Glutamatergic neuron (in vitro differentiated cells): ENCODE data around the gene KRTAP10-4. TPM values are rescaled to one million over a fixed set of nuclear protein-coding genes. Genes with fewer than 3 reads are reported as not detected.

Source experiments
- DNase-seq: peaks from one replicate; pipeline ENCODE4 v3.0.0; 2022
- H3K27ac Mint-ChIP-seq: one replicate; pipeline ENCODE4 v1.8.0; 2020; ENCODE audit warnings: mild to moderate bottlenecking, mixed read lengths, inconsistent platforms; ENCODE audit not compliant: unreplicated experiment
- H3K27me3 Mint-ChIP-seq: one replicate; pipeline ENCODE4 v1.8.0; 2020; ENCODE audit warnings: mild to moderate bottlenecking, moderate library complexity, mixed read lengths, inconsistent platforms; ENCODE audit not compliant: unreplicated experiment
- H3K36me3 Mint-ChIP-seq: one replicate; pipeline ENCODE4 v1.8.0; 2020; ENCODE audit warnings: mild to moderate bottlenecking, mixed read lengths, inconsistent platforms; ENCODE audit not compliant: unreplicated experiment
- H3K4me1 Mint-ChIP-seq: one replicate; pipeline ENCODE4 v1.8.0; 2020; ENCODE audit warnings: mild to moderate bottlenecking, low read depth, mixed read lengths, inconsistent platforms; ENCODE audit not compliant: unreplicated experiment
- H3K4me3 Mint-ChIP-seq: one replicate; pipeline ENCODE4 v1.8.0; 2020; ENCODE audit warnings: mild to moderate bottlenecking, mixed read lengths, inconsistent platforms; ENCODE audit not compliant: unreplicated experiment
- H3K9me3 Mint-ChIP-seq: one replicate; pipeline ENCODE4 v1.8.0; 2020; ENCODE audit warnings: mild to moderate bottlenecking, moderate library complexity, mixed read lengths, inconsistent platforms; ENCODE audit not compliant: unreplicated experiment
- CTCF ChIP-seq: fragments of 200-600 bp; sonication (generic); IDR thresholded peaks from one replicate; pipeline ENCODE4 v1.5.0; 2021; ENCODE audit not compliant: partially characterized antibody, unreplicated experiment
- total RNA-seq: library from RNA; stranded (reverse); fragmentation: NEBNext Ultra II Directional; extraction: Animal tissue kit (Norgen Biotek cat#: 25700); gene quantifications from one replicate; pipeline ENCODE4 v1.2.1, GENCODE V29; 2021; ENCODE audit not compliant: unreplicated experiment

The KRTAP10-4 gene
- total RNA-seq, 1 donor from 2014 or later, result not detected

- no peak for TF ChIP-seq CTCF
- Mint-ChIP-seq H3K27me3 (no peaks in the 10 kb centered on the region), H3K9me3 (peaks cover 14% of the 10 kb centered on the region), H3K27ac (no peak overlapping the region), H3K4me3 (no peak overlapping the region), H3K36me3 (peaks cover 13% of the 10 kb centered on the region), H3K4me1 (no peaks in the 10 kb centered on the region)
- DNase-seq, result no peak
These were observed 30.8 kb upstream of the KRTAP10-4 start for GRCh38 chr21:44542716-44543115.

GRCh38 chr21:44544566-44544965 is 29.0 kb upstream of the KRTAP10-4 start:
- peaks cover 5% of the 10 kb centered on the region for H3K27me3 Mint-ChIP-seq
- no peak overlapping the region for H3K27ac Mint-ChIP-seq
- no peak for DNase-seq
- H3K9me3 Mint-ChIP-seq, result peaks cover 23% of the 10 kb centered on the region
- no peak overlapping the region for H3K4me3 Mint-ChIP-seq
- TF ChIP-seq CTCF, result no peak
- peaks cover 11% of the 10 kb centered on the region for H3K4me1 Mint-ChIP-seq
- peaks cover 15% of the 10 kb centered on the region for H3K36me3 Mint-ChIP-seq

- Mint-ChIP-seq H3K36me3 (peaks cover 10% of the 10 kb centered on the region), H3K27ac (peak overlapping the region; percentile 72)
- DNase-seq, result no peak
These were observed 25.7 kb upstream of the KRTAP10-4 start for GRCh38 chr21:44547656-44548331.

GRCh38 chr21:44548381-44548780 is 25.1 kb upstream of the KRTAP10-4 start:
- Mint-ChIP-seq H3K36me3 (peaks cover 10% of the 10 kb centered on the region), H3K4me1 (peaks cover 16% of the 10 kb centered on the region), H3K9me3 (peaks cover 21% of the 10 kb centered on the region), H3K27me3 (peaks cover 19% of the 10 kb centered on the region), H3K4me3 (no peak overlapping the region), H3K27ac (peak overlapping the region; percentile 52)
- no peak for DNase-seq
- TF ChIP-seq CTCF, result no peak

More at GRCh38 chr21:44547656-44548331, 25.7 kb upstream of the KRTAP10-4 start:
- TF ChIP-seq CTCF, result no peak
- H3K9me3 Mint-ChIP-seq, result peaks cover 21% of the 10 kb centered on the region
- peaks cover 19% of the 10 kb centered on the region for H3K27me3 Mint-ChIP-seq
- peaks cover 16% of the 10 kb centered on the region for H3K4me1 Mint-ChIP-seq
- no peak overlapping the region for H3K4me3 Mint-ChIP-seq

GRCh38 chr21:44548922-44549321 is 24.6 kb upstream of the KRTAP10-4 start:
- Mint-ChIP-seq H3K36me3 (peaks cover 10% of the 10 kb centered on the region), H3K9me3 (peaks cover 21% of the 10 kb centered on the region), H3K4me3 (peak overlapping the region; percentile 53), H3K27me3 (peaks cover 19% of the 10 kb centered on the region), H3K27ac (peak overlapping the region; percentile 52), H3K4me1 (peaks cover 16% of the 10 kb centered on the region)
- TF ChIP-seq CTCF, result no peak
- no peak for DNase-seq
